IgD-negative memory B cell (primary cell): ENCODE results near the gene OSBPL10. TPM values are rescaled to one million over a fixed set of nuclear protein-coding genes. Genes with fewer than 3 reads are reported as not detected.

ENCODE experiments used
- H3K27ac Mint-ChIP-seq, 3 donors: one replicate each; pipeline ENCODE4 v1.8.0; 2020 to 2022; ENCODE audit warnings: mild to moderate bottlenecking in 3 of 3, mixed read lengths in 3 of 3, moderate library complexity in 1 of 3
- H3K27me3 Mint-ChIP-seq: one replicate; pipeline ENCODE4 v1.8.0; 2021; ENCODE audit warnings: mixed read lengths
- H3K36me3 Mint-ChIP-seq: one replicate; pipeline ENCODE4 v1.8.0; 2020; ENCODE audit warnings: mild to moderate bottlenecking, mixed read lengths
- H3K4me1 Mint-ChIP-seq, 3 donors: one replicate each; pipeline ENCODE4 v1.8.0; 2020 to 2022; ENCODE audit warnings: mixed read lengths in 3 of 3, mild to moderate bottlenecking in 1 of 3
- H3K4me3 Mint-ChIP-seq, 4 donors: one replicate each; pipeline ENCODE4 v1.8.0; 2020 to 2022; ENCODE audit warnings: mild to moderate bottlenecking in 4 of 4, mixed read lengths in 4 of 4, moderate library complexity in 3 of 4
- H3K9me3 Mint-ChIP-seq, 3 donors: one replicate each; pipeline ENCODE4 v1.8.0; 2020 to 2021; ENCODE audit warnings: mixed read lengths in 3 of 3, mild to moderate bottlenecking in 1 of 3
- polyA plus RNA-seq: library from polyadenylated mRNA; unstranded; fragments of 300-500 nt; fragmentation: Illumina TruSeq; gene quantifications from one replicate; pipeline ENCODE4 v1.2.3, GENCODE V29; 2021

OSBPL10 gene
- polyA plus RNA-seq, 1 donor from 2014 or later: 126 TPM

DNA sequence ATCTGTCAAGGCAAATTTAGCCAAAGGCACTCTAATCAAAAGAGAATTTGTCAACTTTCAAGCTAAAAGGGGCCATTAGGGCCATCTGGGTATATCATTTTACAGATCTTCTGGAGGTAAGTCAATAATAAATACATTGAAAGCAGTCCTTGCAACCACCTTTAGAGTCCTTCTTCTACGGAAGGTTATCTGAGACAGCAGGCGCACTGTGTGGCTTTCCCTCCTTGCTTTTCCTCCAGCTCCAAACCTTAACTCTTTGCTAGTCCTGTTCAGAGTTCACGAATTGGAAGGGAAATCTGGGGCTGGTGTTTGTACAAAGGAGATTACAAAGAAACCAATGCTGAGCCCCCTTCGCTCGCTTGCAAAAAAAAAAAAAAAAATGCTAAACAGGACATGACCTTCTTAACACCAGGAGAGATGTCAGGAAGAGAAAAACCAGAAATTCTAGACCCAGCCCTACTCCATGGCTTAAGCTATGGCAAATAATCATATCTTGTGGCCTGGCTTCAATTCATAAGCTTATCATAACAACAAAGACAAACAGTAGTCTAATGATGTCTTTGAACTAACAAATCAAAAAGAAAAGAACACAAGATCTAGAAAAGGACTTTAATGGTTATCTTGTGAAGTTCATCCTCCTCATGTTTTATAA, 232.7 kb downstream of the OSBPL10 start:
- Mint-ChIP-seq H3K4me3 (no peak overlapping the region), H3K36me3 (peaks cover 10% of the 10 kb centered on the region), H3K27ac (peak overlapping the region in 2 of 3 donors; percentile 39 to 50), H3K4me1 (peaks cover 7 to 9% (median 9%) of the 10 kb centered on the region in 3 donors), H3K9me3 (no peaks in the 10 kb centered on the region), H3K27me3 (no peaks in the 10 kb centered on the region)

DNA sequence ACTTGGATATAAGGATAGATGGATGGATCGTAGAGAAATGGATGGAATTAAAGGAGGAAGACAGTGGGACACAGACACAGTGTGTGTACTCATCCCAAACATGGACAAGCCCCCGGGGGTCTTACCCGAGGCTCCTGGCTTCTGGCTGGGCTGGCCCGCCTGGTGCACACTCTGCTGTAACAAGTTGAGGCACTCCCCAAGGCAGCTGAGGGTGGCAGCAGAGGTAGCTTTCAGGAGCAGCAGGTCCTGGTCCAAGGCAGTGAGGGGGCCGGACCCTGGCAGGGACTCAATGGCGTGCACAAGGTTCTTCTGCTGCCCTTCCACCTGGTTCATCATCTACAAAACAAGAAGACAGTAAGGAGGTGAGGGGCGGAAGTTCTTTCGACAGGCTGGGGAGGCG, 233.3 kb downstream of the OSBPL10 start:
- Mint-ChIP-seq H3K4me1 (peaks cover 7 to 9% (median 7%) of the 10 kb centered on the region in 3 donors), H3K9me3 (no peaks in the 10 kb centered on the region), H3K27me3 (no peaks in the 10 kb centered on the region), H3K27ac (peak overlapping the region in 2 of 3 donors; percentile 50 to 67), H3K36me3 (peaks cover 7% of the 10 kb centered on the region), H3K4me3 (no peak overlapping the region)

DNA sequence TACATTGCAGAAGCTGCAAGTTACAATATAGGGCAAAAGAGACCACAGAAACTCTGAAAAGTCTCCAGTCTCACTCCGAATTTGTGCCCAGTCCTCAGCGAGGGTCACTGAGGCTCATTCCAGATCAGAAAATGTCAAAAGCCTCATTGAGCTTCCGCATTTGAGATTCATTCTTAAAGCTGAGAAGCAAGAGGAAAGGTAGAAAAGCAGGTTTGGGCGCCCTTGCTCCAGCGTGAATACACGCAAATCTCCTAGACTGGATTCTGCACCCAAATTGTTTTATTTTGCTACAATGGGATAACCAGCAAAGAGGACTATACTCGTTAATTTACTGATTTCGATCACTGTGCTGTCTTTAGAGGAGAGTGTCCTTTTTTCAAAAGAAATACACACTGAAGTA, 236.1 kb downstream of the OSBPL10 start:
- Mint-ChIP-seq H3K4me3 (no peak overlapping the region), H3K4me1 (peaks cover 6 to 11% (median 9%) of the 10 kb centered on the region in 3 donors), H3K36me3 (peaks cover 16% of the 10 kb centered on the region), H3K9me3 (no peaks in the 10 kb centered on the region), H3K27ac (peak overlapping the region in 1 of 3 donors; percentile 77), H3K27me3 (no peaks in the 10 kb centered on the region)

DNA sequence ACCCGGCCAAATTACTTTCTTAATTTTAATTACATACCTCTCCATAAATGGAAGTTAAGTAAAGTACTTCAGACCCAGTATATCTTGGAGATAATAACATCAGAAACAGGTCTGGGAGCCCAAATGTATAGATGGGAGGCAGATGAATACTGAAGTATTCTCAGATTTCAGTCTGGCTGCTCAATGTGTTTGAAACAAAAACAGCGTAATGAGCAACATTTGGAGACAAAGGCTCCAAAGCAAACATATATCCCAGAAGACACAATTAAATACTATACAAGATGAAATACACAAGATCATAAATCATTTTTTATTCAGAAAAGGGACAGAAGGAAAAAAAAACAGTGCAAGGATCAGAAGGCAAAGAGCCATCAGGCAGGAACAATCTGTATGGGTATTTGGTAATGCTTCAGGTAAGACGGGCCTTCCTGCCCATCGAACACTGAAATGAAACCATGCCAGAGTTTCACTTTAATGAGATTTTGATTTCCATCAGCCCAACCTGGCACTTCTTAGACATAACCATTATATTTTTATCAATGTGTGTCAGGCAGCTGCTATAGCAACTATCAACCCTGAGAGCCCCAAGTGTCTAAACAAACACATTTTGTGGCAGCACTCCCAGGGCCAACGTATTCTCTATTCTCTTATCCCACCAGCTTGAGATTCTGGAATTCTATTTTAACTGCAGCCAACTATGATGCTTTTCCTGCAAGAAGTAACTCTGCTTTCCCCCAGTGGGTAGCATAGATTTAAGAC, 237.6 kb downstream of the OSBPL10 start:
- H3K36me3 Mint-ChIP-seq: peaks cover 14% of the 10 kb centered on the region
- peak overlapping the region in 1 of 3 donors; percentile 36 for H3K27ac Mint-ChIP-seq
- no peaks in the 10 kb centered on the region for H3K27me3 Mint-ChIP-seq
- no peak overlapping the region for H3K4me3 Mint-ChIP-seq
- no peaks in the 10 kb centered on the region for H3K9me3 Mint-ChIP-seq
- peaks cover 7 to 17% (median 14%) of the 10 kb centered on the region in 3 donors for H3K4me1 Mint-ChIP-seq

DNA sequence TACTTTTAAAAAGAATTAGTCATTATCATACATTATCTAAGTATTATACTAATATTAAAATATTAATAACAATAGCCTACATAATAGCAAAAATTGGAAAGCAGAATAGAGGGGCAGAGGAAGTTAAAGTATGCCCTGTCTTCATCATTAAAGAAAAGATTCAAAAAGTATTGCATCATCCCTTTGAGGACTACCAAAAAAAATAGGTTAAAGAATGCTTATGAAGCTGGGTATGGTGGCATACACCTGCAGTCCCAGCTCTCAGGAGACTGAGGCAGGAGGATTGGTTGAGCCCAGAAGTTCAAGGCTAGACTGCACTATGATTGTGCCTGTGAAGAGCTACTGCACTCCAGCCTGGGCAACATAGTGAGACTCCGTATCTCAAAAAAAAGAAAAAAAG, 240.7 kb downstream of the OSBPL10 start:
- Mint-ChIP-seq H3K9me3 (no peaks in the 10 kb centered on the region), H3K4me1 (peaks cover 12 to 28% (median 25%) of the 10 kb centered on the region in 3 donors), H3K4me3 (no peak overlapping the region), H3K36me3 (peaks cover 16% of the 10 kb centered on the region), H3K27me3 (no peaks in the 10 kb centered on the region), H3K27ac (no peak overlapping the region)

DNA sequence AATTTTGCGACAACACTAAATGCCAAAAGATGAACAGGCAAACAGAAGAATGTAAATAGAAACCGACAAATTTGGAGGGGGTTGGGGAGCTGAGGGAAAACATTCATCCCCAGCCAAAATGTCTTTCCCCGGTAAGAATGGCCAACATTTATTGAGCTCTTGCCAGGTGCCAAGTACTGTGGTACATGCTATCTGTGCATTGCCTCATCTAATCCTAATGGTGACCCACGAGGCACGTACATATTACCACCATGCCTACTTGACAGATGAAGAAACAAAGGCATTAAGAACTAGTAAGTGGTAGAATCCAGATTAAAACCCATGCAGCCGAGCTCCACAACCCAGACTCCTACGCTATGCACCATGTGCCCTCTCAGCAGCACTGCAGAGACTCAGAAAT, 242.7 kb downstream of the OSBPL10 start:
- Mint-ChIP-seq H3K27me3 (no peaks in the 10 kb centered on the region), H3K27ac (peak overlapping the region in 1 of 3 donors; percentile 53), H3K4me1 (peaks cover 12 to 28% (median 26%) of the 10 kb centered on the region in 3 donors), H3K9me3 (no peaks in the 10 kb centered on the region), H3K4me3 (peak overlapping the region in 1 of 4 donors; percentile 28), H3K36me3 (peaks cover 16% of the 10 kb centered on the region)

DNA sequence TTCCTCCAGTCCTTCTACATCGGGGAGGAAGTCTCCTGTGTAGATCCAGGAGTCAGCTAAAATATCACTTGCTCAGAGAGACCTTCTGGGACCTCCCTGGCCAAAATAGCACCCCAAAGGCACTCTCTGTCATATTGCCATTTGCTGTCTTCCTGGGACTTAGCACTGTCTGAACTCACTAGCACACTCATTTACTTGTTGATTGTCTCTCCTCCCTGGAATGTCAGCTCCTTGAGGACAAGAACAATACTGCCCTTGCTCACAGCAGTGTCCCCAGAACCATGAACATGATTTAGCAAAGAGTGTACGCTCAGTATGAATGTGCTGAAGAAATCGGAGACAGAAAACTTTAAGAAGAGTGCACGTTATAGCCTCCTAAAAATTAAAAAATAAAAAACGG, 245.4 kb downstream of the OSBPL10 start:
- Mint-ChIP-seq H3K36me3 (peaks cover 6% of the 10 kb centered on the region), H3K27ac (peak overlapping the region in 1 of 3 donors; percentile 39), H3K9me3 (no peaks in the 10 kb centered on the region), H3K4me1 (peaks cover 12 to 22% (median 16%) of the 10 kb centered on the region in 3 donors), H3K27me3 (no peaks in the 10 kb centered on the region), H3K4me3 (no peak overlapping the region)

DNA sequence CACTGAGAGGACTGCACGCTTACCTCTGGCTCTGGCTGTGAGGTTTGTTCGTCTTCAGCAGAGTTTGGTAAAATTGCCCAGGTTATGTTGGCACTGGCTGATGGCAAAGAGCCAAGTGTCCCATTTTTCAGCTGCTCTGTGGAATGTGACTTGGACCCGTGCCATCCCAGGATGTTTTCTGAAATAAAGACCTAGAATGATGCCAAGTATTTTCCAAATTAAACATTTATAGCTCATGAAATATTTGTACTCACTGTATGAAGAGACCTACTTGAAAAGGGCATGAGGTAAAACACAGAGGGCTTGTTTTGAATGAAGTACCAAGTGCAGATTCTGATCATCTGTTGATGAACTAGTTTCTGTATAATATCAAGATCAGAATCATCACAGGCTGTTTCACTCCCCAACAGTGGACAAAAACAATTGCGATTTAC, 247.8 kb downstream of the OSBPL10 start:
- no peaks in the 10 kb centered on the region for H3K27me3 Mint-ChIP-seq
- H3K4me3 Mint-ChIP-seq: no peak overlapping the region
- no peaks in the 10 kb centered on the region for H3K9me3 Mint-ChIP-seq
- H3K27ac Mint-ChIP-seq: peak overlapping the region in 1 of 3 donors; percentile 57
- H3K36me3 Mint-ChIP-seq: peaks cover 4% of the 10 kb centered on the region
- peaks cover 9 to 13% (median 11%) of the 10 kb centered on the region in 3 donors for H3K4me1 Mint-ChIP-seq

DNA sequence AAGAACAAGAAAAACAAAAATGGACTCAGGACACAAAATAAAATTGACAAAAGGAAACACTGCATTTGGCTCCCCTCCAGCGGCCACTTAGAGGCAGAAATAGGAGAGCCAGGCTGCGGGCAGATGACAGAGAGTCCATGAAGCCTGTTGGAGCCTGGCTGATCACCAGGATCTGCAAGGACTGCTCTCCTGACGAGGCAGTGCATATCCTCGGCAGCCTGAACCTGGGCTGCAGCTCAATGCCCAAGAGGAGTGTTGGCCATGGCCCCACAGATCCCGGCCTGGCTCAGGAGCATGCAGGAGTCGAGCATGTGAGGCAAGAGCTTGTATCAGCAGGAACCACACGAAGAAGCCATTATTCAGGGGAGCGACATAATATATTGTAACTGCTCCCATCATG, 248.5 kb downstream of the OSBPL10 start:
- Mint-ChIP-seq H3K4me3 (no peak overlapping the region), H3K36me3 (peaks cover 4% of the 10 kb centered on the region), H3K27me3 (no peaks in the 10 kb centered on the region), H3K9me3 (no peaks in the 10 kb centered on the region), H3K4me1 (peaks cover 6 to 13% (median 13%) of the 10 kb centered on the region in 3 donors), H3K27ac (peak overlapping the region in 1 of 3 donors; percentile 3)

DNA sequence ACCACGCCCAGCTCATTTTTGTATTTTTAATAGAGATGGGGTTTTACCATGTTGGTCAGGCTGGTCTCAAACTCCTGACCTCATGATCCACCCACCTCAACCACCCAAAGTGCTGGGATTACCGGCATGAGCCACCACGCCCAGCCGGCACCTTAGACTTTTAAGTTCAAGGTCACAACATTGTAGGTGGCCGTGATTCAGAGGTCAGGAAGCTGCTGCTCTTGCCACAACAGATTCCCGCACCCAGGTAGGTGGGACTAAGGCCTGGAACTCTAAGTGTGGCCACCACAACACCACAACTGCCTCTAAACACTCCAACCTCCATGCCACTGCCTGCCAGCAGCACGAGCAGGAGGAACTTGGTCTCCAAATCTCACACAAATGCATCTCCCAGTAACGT, 251.5 kb downstream of the OSBPL10 start:
- Mint-ChIP-seq H3K27ac (no peak overlapping the region), H3K9me3 (no peaks in the 10 kb centered on the region), H3K27me3 (no peaks in the 10 kb centered on the region), H3K4me3 (no peak overlapping the region), H3K36me3 (peaks cover 4% of the 10 kb centered on the region), H3K4me1 (peaks cover 13 to 20% (median 15%) of the 10 kb centered on the region in 3 donors)

DNA sequence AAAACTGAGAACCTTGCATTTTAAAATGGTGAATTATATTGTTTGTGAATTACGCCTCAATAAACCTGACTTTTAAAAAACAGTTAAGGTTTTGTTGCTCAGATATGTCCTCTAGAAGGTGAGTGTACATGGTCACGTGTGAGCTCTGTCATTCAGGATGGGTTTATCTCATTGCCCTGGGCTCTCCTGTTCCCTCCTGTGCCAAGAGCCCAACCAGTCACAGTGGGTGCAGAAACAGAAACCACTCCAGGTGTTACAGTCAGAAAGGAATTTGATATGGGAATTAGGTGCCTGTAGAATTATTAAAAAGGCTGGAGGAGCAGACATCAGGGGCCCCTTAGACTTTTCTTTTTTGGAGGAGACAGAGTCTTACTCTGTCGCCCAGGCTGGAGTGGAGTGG, 252.0 kb downstream of the OSBPL10 start:
- no peak overlapping the region for H3K4me3 Mint-ChIP-seq
- no peaks in the 10 kb centered on the region for H3K9me3 Mint-ChIP-seq
- peaks cover 13 to 21% (median 17%) of the 10 kb centered on the region in 3 donors for H3K4me1 Mint-ChIP-seq
- H3K27ac Mint-ChIP-seq: no peak overlapping the region
- H3K27me3 Mint-ChIP-seq: no peaks in the 10 kb centered on the region
- peaks cover 4% of the 10 kb centered on the region for H3K36me3 Mint-ChIP-seq

DNA sequence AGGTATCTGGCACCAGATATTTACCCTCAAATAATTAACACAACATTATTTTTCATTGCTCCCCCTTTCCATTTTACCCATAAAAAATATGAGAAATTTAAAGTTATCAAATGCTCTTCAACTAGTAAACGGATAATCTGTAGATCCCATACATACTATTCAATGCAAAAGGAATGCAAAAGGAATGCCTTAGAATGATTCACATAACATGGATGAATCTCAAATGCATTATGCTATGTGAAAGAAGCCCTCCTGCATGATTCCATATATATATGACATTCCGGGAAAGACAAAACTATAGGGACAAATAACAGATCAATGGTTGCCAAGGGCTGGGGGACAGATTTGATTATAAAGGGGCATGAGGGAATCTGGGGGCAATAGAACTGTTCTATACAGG, 252.7 kb downstream of the OSBPL10 start:
- H3K4me3 Mint-ChIP-seq: no peak overlapping the region
- no peak overlapping the region for H3K27ac Mint-ChIP-seq
- no peaks in the 10 kb centered on the region for H3K9me3 Mint-ChIP-seq
- no peaks in the 10 kb centered on the region for H3K27me3 Mint-ChIP-seq
- H3K36me3 Mint-ChIP-seq: peaks cover 2% of the 10 kb centered on the region
- peaks cover 13 to 24% (median 17%) of the 10 kb centered on the region in 3 donors for H3K4me1 Mint-ChIP-seq

DNA sequence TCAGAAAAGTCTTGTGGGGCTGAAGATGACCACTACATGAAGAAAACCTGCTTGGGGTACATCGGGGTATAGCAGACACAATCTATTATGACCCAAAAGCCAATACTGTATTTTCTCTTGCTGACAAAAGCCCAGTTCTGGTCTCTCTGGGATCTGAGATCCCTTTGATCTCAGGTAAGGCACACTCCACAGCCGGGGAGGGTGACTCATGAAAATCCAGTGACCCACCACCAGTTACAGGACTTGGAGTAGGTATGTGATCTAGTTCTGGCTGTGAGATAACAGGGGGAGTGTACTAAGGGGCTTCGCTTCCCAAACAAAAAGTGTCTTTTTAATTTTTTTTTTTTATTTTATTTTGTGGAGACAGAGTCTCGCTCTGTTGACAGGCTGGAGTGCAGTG, 255.1 kb downstream of the OSBPL10 start:
- no peaks in the 10 kb centered on the region for H3K27me3 Mint-ChIP-seq
- H3K4me3 Mint-ChIP-seq: no peak overlapping the region
- peak overlapping the region in 1 of 3 donors; percentile 33 for H3K27ac Mint-ChIP-seq
- H3K4me1 Mint-ChIP-seq: peaks cover 19 to 26% (median 22%) of the 10 kb centered on the region in 3 donors
- peaks cover 3% of the 10 kb centered on the region for H3K36me3 Mint-ChIP-seq
- H3K9me3 Mint-ChIP-seq: no peaks in the 10 kb centered on the region

DNA sequence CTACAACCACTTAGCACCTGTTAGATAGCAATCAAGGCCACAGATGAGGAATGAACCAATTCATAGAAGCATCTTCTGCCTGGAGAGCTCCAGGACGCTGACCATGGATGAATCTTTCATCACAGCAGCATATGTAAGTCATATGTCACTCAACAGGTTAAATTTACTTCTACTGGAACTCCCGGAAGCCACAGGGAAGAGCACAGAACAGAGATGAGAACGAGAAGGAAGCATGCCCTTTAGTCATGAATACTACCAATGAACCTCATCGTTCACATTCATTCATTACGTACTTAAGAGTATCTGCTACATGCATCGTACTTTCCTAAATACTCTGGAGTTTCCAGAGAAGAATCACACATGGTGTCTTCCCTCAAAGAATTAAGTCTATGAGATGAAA, 255.5 kb downstream of the OSBPL10 start:
- peaks cover 21 to 29% (median 24%) of the 10 kb centered on the region in 3 donors for H3K4me1 Mint-ChIP-seq
- H3K27ac Mint-ChIP-seq: peak overlapping the region in 2 of 3 donors; percentile 33 to 46
- H3K9me3 Mint-ChIP-seq: no peaks in the 10 kb centered on the region
- H3K4me3 Mint-ChIP-seq: no peak overlapping the region
- H3K27me3 Mint-ChIP-seq: no peaks in the 10 kb centered on the region
- H3K36me3 Mint-ChIP-seq: peaks cover 6% of the 10 kb centered on the region

DNA sequence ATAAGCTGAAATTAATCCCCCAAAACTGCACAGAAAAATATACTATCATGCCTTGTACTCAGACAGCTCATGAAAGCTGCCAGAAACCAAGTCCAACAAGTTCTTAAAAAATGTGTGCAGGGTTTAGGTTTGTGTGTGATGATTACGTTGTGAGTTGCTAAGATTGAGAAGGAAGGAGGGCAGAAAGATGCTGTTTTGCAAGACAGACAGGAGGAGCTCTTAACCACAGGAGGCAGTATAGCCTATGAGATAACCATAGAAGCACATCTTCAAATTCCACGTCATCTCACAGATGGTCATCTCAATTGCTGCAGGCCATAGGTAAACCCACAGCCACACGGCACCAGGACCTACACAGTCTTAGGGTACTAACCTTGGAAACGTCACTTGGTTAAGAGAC, 256.4 kb downstream of the OSBPL10 start:
- Mint-ChIP-seq H3K36me3 (peaks cover 6% of the 10 kb centered on the region), H3K4me3 (no peak overlapping the region), H3K27ac (peak overlapping the region in 1 of 3 donors; percentile 33), H3K4me1 (peaks cover 21 to 29% (median 24%) of the 10 kb centered on the region in 3 donors), H3K27me3 (no peaks in the 10 kb centered on the region), H3K9me3 (no peaks in the 10 kb centered on the region)
